GM12873 (cell line): ENCODE measurements around the gene RRAGD.

Source experiments
- CTCF ChIP-seq: IDR thresholded peaks from 2 replicates; pipeline ENCODE4 v1.5.1; 2012; ENCODE audit warnings: low read depth, mild to moderate bottlenecking, moderate library complexity, low read length, control low read depth; ENCODE audit not compliant: insufficient read depth; ENCODE audit errors: missing control alignments

The RRAGD gene

DNA sequence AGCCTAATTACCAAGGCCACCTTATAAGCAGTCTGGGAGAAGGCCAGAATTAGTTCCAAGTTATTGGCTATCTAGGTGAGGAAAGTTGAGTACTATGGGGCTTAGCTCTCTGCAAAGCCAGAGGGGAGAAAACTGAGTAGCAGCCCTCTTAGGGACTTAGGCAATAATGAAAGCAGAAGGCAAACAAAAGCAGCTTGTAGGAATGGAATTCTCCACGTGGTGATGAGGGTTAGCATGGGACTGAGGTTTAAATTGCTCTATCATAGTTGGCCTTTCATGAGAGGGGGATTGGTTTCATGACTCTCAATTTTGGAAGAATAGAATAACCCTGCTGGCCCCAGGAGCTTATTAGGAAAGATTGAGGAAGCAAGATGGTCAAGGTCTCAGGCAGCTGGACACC lies 52.5 kb downstream of the RRAGD start:
- TF ChIP-seq CTCF = no peak

DNA sequence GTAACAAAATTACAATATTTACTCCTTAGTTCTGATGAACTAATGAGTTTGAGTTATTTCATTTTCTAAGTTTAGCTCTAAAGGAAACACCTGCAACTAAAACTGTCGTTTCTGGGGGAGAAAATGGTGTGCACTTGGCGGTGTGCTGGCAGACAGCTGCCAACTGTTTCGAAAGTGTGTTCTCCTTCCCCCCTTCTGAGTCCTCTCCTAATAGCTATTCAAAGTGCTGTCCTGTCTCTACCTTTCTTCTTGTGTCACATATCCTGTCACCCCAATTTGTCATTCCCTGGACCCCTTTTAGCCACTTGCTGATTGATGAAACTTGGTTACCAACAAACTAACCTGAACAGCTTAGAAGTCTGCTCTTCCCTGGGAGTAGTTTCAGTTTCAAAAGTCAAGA lies 54.7 kb downstream of the RRAGD start:
- TF ChIP-seq CTCF = no peak

- no peak for TF ChIP-seq CTCF
These were observed 55.4 kb downstream of the RRAGD start for GRCh38 chr6:89356642-89357170.

DNA sequence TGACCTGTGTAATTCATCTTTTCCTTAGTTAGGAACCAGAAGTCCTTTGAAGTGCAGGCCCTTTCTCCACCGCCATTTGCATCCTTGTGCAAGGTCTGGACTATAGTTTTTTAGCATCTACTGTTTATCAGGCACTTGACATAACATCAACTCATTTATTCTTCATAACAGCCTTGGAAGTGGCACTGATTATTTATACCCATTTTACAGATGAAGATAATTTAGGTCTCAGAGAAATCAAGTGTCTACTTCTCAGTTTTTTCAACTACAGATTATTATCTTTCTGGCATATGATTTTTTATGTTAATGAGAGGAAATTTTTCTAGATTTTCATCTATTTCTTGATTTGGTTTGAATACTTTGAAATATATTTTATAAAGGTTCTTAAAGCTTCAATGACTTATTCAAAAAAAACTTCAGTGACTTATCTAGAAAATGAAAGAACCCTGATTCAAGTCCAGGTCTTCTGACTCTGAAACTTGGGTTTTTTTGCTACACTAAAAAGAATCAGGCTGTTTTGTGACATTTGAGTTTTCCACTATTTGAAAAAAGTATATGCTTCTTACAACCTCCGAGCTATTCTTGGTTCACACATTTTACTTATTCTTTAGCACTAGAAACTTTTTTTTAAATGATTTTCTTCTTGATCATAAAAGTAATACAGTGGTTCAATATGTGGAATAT lies 56.4 kb downstream of the RRAGD start:
- TF ChIP-seq CTCF = no peak

DNA sequence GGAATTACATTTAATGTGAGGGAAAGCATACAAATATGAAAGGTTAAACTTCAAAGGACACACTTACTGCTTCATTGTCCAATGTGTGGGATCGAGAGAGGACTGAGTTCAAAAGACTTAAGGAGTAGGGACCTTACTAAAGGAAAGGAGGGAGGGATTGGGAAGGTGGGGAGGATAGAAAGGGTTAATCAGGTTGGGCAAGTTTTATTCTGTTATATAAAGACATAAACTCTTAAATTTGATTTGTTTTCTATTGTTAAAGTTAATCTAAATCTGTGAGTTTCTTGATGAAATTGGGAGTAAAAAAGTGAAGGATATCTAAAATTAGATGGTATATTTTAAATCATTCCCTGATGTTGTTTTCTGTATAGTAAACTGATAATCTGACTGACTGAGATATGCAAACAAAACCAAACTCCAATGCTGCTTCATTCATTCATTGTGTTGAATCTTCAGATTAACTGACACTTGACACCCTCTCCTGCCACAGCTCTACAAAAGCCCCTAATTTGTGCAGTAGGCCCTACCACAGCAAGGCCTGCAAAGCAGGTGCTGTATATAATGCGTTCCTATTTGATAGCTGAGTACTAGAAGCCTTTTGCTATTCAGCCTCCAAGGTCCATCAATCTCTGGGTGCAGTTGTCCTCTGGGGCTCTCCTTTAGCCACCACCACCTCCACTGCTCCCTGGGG lies 58.2 kb downstream of the RRAGD start:
- no peak for TF ChIP-seq CTCF

GRCh38 chr6:89353118-89353556 lies 58.9 kb downstream of the RRAGD start:
- no peak for TF ChIP-seq CTCF

GRCh38 chr6:89352278-89353117 lies 59.6 kb downstream of the RRAGD start, which contains the start of gene UBE2J1:
TSS of gene UBE2J1 (minus strand) at chr6:89352722. CDS start at chr6:89352569, 153 bp downstream.
- no peak for TF ChIP-seq CTCF
